HG03571 (cell line): ENCODE results near the gene NEU2.

Experiments used
- ATAC-seq: cut with Tn5 transposase; IDR thresholded peaks from one replicate; pipeline ENCODE4 v1.9.1; 2021; ENCODE audit not compliant: unreplicated experiment

NEU2 gene

DNA sequence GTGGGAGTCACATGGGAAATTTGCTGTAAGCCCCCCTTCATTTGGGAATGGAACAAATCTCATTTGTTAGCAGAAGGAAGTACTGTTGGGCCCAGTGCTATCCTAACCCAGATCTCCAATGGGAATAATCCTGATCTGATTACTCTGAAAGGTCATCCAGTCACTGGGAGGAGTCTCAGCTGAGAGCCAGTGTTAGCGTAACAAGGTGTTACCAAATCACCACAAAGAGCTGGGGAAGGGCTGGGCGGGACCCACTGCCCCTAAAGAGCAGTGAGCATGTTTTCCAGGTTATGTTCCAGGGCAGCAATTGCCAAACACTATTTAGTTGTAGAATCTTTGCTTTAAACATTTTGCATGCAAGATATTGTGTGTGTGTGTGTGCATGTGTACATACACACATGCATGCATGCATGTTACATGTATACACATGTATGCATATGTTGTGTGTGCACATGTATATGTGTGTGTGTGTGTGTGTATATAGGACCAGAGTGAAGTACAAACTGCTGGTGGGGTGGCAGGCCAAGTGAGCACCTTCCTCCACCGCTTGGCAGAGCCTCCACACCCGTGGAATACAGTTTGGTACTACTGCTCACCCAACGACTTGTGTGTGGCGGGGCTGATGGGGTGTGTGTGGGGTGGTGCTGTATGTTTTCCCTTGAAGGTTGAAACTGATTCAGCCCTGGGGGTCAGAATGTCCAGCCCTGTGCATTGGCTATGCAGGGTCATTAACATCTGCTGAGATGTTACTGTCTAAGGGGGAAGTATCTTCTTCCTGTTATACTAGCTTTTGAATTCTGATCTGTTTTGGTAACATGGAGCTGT, 42.9 kb downstream of the NEU2 start:
- peak; percentile 31 for ATAC-seq

DNA sequence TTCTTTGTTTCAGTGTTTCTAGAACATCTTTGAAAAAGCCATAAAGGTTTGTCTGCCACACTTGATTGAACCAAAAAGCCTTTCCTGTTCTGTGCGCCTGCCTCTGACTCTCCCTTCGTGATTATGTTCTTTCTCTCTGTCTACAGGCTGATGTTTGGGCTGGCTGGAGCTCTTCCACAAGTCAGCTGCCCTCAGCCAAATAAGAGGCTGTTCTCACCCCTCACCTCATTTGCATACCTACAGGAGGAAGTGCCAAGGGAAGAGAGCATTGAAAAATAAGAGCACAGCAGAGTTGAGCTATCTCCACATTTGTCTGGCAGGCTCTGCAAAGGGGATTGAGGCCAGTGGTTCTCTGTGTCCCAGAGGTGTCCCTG, 43.5 kb downstream of the NEU2 start:
- peak; percentile 54 for ATAC-seq

DNA sequence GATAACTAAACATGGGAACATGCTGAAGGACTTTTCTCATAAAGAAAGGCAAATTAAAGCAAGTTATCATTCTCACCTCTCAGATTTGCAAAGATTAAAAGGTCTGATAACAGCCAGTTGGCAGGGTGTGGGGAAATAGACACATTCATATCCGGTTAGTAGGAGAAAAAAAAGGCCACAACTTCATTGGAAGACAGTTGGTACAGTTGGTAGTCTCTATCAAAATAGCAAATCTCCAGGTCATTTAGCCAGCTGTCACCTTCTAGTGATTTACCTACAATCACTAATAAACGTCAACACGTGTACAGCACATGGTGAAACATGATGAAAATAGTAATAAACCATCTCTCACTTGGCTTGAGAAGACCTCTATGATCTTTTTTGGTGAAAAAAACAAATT, 44.3 kb downstream of the NEU2 start:
- ATAC-seq = no peak

DNA sequence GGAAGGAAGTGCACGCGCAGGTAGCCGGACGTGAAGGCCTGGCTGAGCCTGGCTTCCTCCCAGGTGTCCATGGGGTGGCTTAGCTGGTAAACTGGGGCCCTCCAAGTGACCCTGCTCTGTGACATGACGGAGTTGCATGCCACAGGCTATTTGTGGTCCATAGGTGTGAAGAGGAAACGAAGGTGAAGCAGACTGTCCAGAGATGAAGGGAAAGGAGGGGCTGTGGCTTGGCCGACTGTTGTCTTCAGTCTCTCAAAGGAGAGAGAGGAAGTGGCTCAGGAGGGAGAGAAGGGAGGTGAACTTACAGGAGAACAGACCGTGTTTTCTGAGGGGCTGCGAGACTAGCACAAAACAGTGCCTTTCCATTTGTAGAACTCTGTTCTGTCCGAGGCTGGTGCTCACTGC, 47.0 kb downstream of the NEU2 start:
- peak; percentile 30 for ATAC-seq

DNA sequence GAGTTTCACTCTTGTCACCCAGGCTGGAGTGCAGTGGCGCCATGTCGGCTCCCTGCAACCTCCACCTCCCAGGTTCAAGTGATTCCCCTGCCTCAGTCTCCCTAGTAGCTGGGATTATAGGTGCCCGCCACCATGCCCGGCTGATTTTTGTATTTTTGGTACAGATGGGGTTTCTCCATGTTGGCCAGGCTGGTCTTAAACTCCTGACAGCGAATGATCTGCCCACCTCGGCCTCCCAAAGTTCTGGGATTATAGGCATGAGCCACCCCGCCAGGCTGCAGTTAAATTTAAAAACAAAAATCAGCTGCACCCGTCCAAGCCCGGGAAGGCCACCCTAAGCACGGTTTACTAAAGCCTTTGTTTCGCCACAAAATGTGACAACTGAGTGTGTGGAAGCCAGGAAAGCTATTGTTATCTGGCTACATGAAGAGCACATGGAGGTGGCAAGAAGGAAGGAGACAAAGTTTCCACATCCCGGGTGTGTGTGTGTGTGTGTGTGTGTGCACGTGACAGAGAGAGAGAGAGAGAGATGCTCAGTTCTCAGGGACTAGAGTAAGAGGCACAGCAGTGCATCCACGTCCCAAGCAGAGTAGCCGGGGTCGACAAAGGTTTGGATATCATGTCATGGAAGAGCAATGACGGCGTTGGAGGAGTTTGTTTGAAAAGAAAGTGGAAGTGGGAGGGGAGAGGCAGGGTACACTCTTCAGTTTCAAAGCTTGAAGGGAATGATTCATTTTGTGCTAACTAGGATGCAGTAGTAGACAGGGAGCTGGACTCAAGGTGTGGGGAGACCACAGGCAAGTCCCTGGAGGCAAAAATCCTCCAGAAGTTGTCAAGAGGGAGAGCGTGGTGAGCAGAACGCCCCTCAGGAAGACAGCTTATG, 47.7 kb downstream of the NEU2 start:
- no peak for ATAC-seq

DNA sequence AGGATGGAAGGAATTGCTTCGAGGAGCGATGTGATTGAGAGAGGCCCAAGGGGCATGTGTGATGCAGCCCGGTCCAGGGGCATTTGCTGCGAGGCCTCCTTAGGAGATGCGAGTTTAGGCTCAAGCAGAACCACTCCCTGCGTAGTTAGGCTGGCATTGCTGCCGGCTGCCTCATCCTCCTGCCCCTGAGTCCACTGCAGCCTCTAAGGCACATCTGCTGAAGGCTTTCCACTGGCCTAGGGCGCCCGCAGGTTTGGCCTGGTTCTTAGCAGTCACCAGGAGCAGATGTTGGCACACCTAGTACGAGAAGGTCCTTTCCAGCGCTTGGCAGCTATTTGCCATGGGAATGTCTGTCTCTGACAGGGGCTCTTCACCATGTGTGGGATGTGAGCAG, 48.4 kb downstream of the NEU2 start:
- ATAC-seq = no peak

DNA sequence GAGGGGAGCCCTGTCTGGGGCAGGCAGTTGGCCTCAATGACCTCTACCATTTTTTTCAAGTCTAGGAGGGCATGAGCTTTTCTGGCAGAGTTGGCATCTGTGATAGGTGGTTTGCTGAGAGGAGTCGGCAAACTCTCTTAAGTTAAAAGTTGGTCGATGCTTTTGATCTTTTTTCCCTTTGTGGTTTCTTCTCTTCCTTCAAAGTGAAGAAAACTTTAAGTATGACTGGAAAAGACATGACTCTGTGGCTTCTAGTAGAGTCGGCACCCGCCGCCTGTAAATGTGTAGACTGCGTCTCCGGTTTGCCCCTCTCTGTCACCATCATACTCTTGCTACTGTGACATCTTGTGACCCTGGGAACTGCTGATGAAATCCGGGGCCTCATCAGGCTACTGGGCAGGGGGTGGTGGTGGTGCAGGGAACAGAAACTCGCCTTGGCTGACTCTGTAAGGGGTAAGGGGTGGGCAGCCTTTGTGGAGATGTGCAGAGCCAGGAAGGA, 48.8 kb downstream of the NEU2 start:
- no peak for ATAC-seq

DNA sequence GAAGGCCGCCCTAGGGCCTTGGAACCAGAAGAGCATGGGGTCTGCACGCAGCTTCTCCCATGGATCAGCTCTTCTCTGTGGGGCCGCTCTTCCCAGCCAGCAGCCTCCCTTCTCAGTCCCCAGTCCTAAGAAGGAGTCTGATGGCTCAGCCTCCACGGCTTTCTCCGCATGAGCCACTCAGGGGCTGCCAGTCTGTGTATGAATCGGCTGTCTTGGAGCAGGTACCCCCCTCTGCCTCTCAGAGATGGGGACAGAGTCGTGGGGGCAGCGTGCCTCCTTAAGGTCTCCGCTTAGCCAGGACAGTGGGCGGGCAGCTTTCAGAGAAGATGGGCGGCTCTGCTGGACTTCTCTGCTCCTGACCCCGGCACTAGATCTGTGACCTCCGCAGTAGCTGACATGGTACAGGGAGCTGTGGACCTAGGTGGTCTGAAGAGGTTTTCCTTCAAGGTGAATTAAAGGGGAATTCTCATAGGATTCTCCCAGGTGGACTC, 49.3 kb downstream of the NEU2 start:
- ATAC-seq = peak; percentile 0

DNA sequence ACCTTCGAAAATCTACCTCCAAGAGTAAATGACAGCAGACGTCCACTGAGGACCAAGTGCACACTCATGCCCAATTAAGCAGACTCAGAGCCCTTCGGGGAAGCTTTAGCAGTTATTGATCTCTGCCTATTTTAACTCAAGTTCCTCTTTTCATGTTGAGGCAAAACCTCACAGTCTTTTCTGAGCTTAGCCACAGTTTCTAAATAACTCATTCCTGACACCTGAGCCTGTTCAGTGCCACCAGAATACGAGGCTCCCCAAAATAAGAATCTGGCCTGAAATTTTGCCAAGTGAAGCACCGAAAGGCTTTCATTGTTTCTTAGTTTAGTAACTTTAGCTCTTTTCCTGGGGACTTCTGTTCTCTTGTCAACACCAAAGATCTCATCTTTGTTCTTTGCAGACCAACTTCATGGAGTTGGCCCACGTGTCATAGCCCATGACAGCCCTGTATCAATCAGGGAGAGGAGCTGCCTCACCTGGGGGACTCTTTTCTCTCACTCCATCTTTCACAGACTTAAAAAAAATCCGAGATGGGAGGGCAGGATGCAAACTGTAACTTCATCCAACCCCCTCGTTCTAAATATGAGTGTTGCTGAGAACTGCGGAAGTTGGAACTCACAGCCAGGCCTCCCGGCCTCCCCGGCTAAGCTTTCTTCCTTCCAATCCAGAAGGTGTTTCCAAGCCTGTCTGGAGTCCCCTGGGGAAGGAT, 49.9 kb downstream of the NEU2 start:
- peak; percentile 40 for ATAC-seq

DNA sequence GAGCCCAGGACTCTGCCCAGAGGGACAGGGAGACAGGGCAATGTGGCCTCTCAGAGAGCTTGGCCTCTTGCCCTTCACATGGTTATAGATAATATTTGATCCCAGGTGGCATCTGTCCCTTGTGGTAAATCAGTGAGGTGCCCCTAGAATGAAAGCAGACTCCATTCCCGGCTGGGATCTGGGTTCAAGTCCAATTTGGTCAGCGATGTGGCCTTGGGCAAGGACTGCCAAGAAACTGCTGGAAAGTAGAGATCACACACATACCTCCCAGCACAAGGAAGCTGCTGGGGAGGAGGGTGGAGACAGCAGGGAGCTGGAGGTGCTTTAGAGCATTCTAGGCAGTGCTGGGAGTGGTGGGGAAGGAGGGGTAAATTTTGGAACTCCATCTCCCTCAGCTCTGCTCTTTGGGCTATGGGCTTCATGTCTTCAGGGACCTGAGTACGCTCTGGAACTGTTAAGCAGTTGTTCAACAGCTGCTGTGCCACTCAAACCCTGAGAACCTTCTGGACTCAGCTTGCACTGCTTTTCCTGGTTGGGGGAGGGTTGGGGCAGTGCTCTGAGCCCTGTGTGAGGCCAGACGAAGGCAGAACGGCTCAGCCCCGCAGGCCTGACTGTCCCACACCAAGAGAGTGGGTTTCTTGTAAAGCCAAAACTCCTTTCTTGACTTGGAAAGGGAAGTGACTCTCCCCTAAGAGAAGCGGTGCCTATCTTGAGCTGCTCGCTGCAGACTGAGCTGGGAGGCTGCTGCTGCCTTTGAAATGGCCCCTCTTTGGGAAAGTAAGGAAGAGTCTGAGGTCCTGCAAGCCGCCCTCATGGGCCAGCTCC, 50.7 kb downstream of the NEU2 start:
- ATAC-seq = no peak

DNA sequence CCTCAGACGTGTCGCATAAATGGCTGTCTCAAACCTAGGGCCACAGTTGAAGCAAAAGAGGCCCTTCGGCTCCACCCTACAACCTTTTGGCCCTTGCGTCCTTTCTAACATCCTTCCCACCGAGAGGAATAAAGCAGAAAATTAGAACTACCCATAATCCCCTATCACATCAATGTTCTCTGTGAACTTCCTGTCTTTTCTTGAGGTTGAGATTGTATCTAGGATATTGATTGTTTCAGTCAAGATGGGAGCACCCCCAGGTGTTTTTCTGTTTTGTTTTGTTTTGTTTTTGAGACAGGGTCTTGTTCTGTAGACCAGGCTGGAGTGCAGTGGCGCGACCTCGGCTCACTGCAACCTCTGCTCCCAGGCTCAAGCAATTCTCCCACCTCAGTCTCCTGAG, 51.3 kb downstream of the NEU2 start:
- ATAC-seq = no peak

DNA sequence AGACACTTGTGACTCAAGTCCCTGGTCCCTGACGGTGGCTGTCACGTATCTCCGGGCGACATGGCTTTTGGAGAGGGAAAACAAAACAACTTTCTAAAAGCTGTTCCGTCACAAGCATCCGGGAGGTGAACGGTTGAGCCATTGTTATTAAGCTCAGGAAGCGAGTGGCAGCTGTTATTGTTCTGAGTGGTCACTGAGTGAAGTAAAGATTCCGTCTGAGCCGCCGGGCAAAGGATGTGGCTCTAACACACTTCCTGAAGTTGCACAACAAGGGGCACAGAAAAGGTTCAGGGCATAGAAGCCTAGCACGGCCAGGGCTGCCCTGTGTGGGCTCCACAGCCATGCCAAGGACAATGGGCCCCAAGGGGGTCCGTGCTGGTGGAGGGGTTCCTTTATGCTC, 52.0 kb downstream of the NEU2 start:
- no peak for ATAC-seq
